HepG2 (cell line): ENCODE data around the gene SDC4. TPM values are rescaled to one million over a fixed set of nuclear protein-coding genes. Genes with fewer than 3 reads are reported as not detected.
A peak's percentile ranks its signal among the peaks of the same experiment; 100 is the strongest.

Experiments
- CEBPG ChIP-seq: IDR thresholded peaks from 2 replicates; pipeline ENCODE4 v1.6.1; 2016
- CREB1 ChIP-seq, 2 experiments: fragments of 450-650 bp in 1 of 2; IDR thresholded peaks; 2 replicates each; pipeline ENCODE4 v1.6.1; 2016 to 2017; ENCODE audit warnings: control low read depth in 1 of 2, mild to moderate bottlenecking in 1 of 2, missing compliant biosample characterization in 1 of 2, missing genetic modification characterization in 1 of 2
- DZIP1 ChIP-seq: sonication (generic); formaldehyde crosslinking; IDR thresholded peaks from 2 replicates; pipeline ENCODE4 v1.5.0; 2020; ENCODE audit warnings: mild to moderate bottlenecking, missing genetic modification reagents
- EED ChIP-seq: sonication (generic); formaldehyde crosslinking; IDR thresholded peaks from 2 replicates; pipeline ENCODE4 v1.5.0; 2020; ENCODE audit warnings: mild to moderate bottlenecking, missing genetic modification reagents
- FOXA1 ChIP-seq, 2 experiments: fragments of 450-650 bp in 1 of 2; sonication (generic) in 1 of 2; formaldehyde crosslinking in 1 of 2; IDR thresholded peaks; 2 replicates each; pipeline versions ENCODE4 v1.4.0 to v1.6.1; 2016 to 2020; ENCODE audit warnings: missing genetic modification reagents in 1 of 2
- KDM3A ChIP-seq: IDR thresholded peaks from 2 replicates; pipeline ENCODE4 v1.6.1; 2018; ENCODE audit warnings: low read depth, missing compliant biosample characterization
- KIAA2018 ChIP-seq: sonication (generic); formaldehyde crosslinking; IDR thresholded peaks from 2 replicates; pipeline ENCODE4 v1.5.0; 2020; ENCODE audit warnings: mild to moderate bottlenecking, missing genetic modification reagents, borderline replicate concordance
- MXD4 ChIP-seq: IDR thresholded peaks from 2 replicates; pipeline ENCODE4 v1.6.1; 2016; ENCODE audit warnings: mild to moderate bottlenecking, missing biosample characterization, missing genetic modification reagents
- NFATC3 ChIP-seq: sonication (generic); formaldehyde crosslinking; IDR thresholded peaks from 2 replicates; pipeline ENCODE4 v1.5.1; 2020; ENCODE audit warnings: mild to moderate bottlenecking, missing genetic modification reagents
- PHF8 ChIP-seq: sonication (generic); formaldehyde crosslinking; IDR thresholded peaks from 2 replicates; pipeline ENCODE4 v1.5.0; 2020; ENCODE audit warnings: missing genetic modification reagents
- SMC3 ChIP-seq: IDR thresholded peaks from 2 replicates; pipeline ENCODE4 v1.6.1; 2011; ENCODE audit warnings: low read length, improper control_type of control experiment
- TAF15 ChIP-seq: fragments of 200-400 bp; formaldehyde crosslinking; IDR thresholded peaks from one replicate; pipeline ENCODE4 v1.6.1; 2018; ENCODE audit warnings: mild to moderate bottlenecking, low read depth, low read length; ENCODE audit not compliant: poor library complexity, severe bottlenecking
- ZNF326 ChIP-seq: sonication (generic); formaldehyde crosslinking; IDR thresholded peaks from 2 replicates; pipeline ENCODE4 v1.4.0; 2020; ENCODE audit warnings: missing genetic modification reagents, borderline replicate concordance
- ZNF550 ChIP-seq: sonication (generic); formaldehyde crosslinking; IDR thresholded peaks from 2 replicates; pipeline ENCODE4 v1.4.0; 2020; ENCODE audit warnings: mild to moderate bottlenecking, missing genetic modification reagents, borderline replicate concordance
- ZNF746 ChIP-seq: sonication (generic); formaldehyde crosslinking; IDR thresholded peaks from 2 replicates; pipeline ENCODE4 v1.8.0; 2022; ENCODE audit warnings: mild to moderate bottlenecking, missing genetic modification reagents
- ZNF891 ChIP-seq: sonication (generic); formaldehyde crosslinking; IDR thresholded peaks from 2 replicates; pipeline ENCODE4 v1.5.0; 2020; ENCODE audit warnings: mild to moderate bottlenecking, missing genetic modification reagents
- polyA plus RNA-seq, 8 experiments: library from polyadenylated mRNA; depleted of rRNA in 3 of 8; stranded (reverse) in 7 of 8; unstranded in 1 of 8; fragments of >200 nt; fragmentation: Illumina TruSeq in 4 of 8; extraction: Trizol in 4 of 8; gene quantifications; 2 replicates each; pipeline versions ENCODE4 v1.2.1 to v1.2.3, GENCODE V29; 2011 to 2016; ENCODE audit warnings: low read depth in 4 of 8, missing spikeins in 1 of 8, mixed read lengths in 1 of 8; ENCODE audit not compliant: insufficient read depth in 1 of 8
- total RNA-seq, 5 experiments: library from RNA; depleted of rRNA; stranded (reverse); fragments of >200 nt; fragmentation: Illumina TruSeq; extraction: Trizol; gene quantifications; 2 replicates each; pipeline ENCODE4 v1.2.3, GENCODE V29; 2016; ENCODE audit warnings: low read depth in 1 of 5

SDC4 gene
- total and polyA plus RNA-seq, 2 of the 13 experiments (the other 11 are each of a cell fraction or from before 2014, with no cell fraction given), result 49.0 to 65.1 TPM

DNA sequence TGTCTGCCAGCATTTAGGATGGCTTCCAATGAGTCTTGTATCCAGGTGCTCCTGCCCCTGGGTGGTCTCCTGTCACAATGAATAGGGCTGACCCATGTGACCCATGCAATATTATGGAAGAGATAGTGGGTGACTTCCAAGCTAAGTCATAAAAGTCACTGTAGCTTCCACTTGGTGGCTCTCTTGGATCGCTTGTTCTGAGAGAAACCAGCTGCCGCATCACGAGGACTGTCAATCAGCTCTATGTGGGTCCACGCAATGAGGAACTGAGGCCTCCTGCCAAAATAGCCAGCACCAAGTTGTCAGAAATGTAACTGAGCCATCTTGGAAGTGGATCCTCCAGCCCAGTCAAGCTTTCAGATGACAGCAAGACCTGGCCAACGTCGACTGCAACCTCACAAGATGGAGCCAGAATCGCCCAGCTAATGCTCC, 25.3 kb downstream of the SDC4 start (continued):
- no peak for TF ChIP-seq ZNF891 (CRISPR knock-in tag)
- TF ChIP-seq KIAA2018, result no peak
- no peak for TF ChIP-seq ZNF746 (CRISPR knock-in tag)
- TF ChIP-seq CREB1 (IDR thresholded peaks at IDR 0.05), result no peak
- peak; percentile 22; the same call in 1 of the 2 replicates for TF ChIP-seq CREB1 (CRISPR knock-in tag; IDR thresholded peaks at IDR 0.05)
- peak; percentile 57; the same call in 1 of the 2 replicates for TF ChIP-seq MXD4 (CRISPR knock-in tag)
- TF ChIP-seq KDM3A (CRISPR knock-in tag), result 0 out of 2 replicates have a peak, but pooled peaks have one; percentile 57
- TF ChIP-seq TAF15, result no peak
- TF ChIP-seq NFATC3 (CRISPR knock-in tag), result no peak
- TF ChIP-seq CEBPG (CRISPR knock-in tag), result 0 out of 2 replicates have a peak, but pooled peaks have one; percentile 42
- no peak for TF ChIP-seq ZNF550 (CRISPR knock-in tag)
- TF ChIP-seq SMC3, result peak; percentile 98
- TF ChIP-seq ZNF326, result no peak
- no peak for TF ChIP-seq PHF8 (CRISPR knock-in tag)
- no peak for TF ChIP-seq DZIP1 (CRISPR knock-in tag)
- TF ChIP-seq EED, result no peak
- TF ChIP-seq FOXA1 (IDR thresholded peaks at IDR 0.05), result no peak
- peak; percentile 27; the same call in 1 of the 2 replicates for TF ChIP-seq FOXA1 (CRISPR knock-in tag; IDR thresholded peaks at IDR 0.05)
